ENCODE data around the gene MKX. TPM values are rescaled to one million over a fixed set of nuclear protein-coding genes. Genes with fewer than 3 reads are reported as not detected.

MKX gene
- total RNA-seq, 2 donors from 2014 or later = 10.1 to 10.5 TPM

DNA sequence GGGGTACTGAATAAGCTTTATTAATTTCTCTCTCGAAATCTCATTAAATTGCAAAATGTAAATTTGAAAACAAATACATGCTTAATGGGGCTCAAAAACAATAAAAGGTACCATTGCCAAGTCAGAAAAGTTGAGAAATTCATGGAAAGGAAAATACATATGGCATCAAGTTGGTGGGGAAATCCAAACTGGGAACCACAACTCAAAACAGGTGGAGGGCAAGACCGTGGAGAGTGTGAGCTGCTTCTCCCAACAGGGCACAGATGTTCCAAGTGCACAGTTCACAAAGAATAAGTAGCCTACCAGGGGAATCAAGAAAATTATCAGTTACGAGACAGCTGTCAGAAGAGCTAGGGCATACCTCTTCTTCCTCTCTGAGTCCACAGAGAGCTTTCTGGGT lies 26.6 kb downstream of the MKX start:
- TF ChIP-seq POLR2A (IDR thresholded peaks at IDR 0.05) (no peak), POLR2AphosphoS5 (IDR thresholded peaks at IDR 0.05) (no peak)
- TF ChIP-seq, protein P1, sequence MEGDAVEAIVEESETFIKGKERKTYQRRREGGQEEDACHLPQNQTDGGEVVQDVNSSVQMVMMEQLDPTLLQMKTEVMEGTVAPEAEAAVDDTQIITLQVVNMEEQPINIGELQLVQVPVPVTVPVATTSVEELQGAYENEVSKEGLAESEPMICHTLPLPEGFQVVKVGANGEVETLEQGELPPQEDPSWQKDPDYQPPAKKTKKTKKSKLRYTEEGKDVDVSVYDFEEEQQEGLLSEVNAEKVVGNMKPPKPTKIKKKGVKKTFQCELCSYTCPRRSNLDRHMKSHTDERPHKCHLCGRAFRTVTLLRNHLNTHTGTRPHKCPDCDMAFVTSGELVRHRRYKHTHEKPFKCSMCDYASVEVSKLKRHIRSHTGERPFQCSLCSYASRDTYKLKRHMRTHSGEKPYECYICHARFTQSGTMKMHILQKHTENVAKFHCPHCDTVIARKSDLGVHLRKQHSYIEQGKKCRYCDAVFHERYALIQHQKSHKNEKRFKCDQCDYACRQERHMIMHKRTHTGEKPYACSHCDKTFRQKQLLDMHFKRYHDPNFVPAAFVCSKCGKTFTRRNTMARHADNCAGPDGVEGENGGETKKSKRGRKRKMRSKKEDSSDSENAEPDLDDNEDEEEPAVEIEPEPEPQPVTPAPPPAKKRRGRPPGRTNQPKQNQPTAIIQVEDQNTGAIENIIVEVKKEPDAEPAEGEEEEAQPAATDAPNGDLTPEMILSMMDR (IDR thresholded peaks at IDR 0.05) = no peak
- intact Hi-C loops (cut with DNase I) = no loop called here
- no peaks in the 10 kb centered on the region for H3K27me3 ChIP-seq (replicated peaks; ENCODE audit: insufficient read depth)
- no peaks in the 10 kb centered on the region for H3K9me3 ChIP-seq
- 89% methylated on average over 3 of the region's 3 CpGs for WGBS
- no peak for DNase-seq (ENCODE audit: low spot score)
- no peak overlapping the region for H3K4me3 ChIP-seq
- no peak overlapping the region for H3K27ac ChIP-seq
- H3K4me1 ChIP-seq (replicated peaks) = no peaks in the 10 kb centered on the region
- no peaks in the 10 kb centered on the region for H3K36me3 ChIP-seq

DNA sequence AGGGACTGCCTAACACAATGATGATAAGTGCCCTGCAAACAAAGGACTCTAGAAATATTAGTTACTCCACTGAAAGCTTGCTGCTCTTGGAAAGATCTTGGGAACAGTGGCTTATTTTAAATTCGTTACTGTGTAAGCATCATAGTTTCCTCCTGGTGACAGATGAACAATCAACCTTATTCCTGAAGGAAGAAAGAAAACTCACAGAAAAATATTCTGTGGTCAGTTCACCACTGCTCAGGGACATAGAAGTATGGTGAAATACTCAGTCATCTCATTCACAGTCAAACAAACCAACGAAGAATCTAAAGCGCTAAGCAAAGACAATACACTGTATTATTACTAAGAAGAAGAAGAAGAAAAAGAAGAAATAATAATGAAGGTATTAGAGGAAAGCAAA lies 27.8 kb downstream of the MKX start:
- H3K36me3 ChIP-seq = no peaks in the 10 kb centered on the region
- H3K27ac ChIP-seq = no peak overlapping the region
- WGBS = 82% methylated on average over 3 of the region's 3 CpGs
- no peaks in the 10 kb centered on the region for H3K9me3 ChIP-seq
- no peak overlapping the region for H3K4me3 ChIP-seq
- H3K27me3 ChIP-seq (replicated peaks; ENCODE audit: insufficient read depth) = no peaks in the 10 kb centered on the region
- TF ChIP-seq POLR2A (IDR thresholded peaks at IDR 0.05) = no peak
- no peak for TF ChIP-seq POLR2AphosphoS5 (IDR thresholded peaks at IDR 0.05)
- TF ChIP-seq, protein P1 (IDR thresholded peaks at IDR 0.05) = no peak
- intact Hi-C loops (cut with DNase I) = no loop called here
- no peak for DNase-seq (ENCODE audit: low spot score)
- H3K4me1 ChIP-seq (replicated peaks) = no peaks in the 10 kb centered on the region

DNA sequence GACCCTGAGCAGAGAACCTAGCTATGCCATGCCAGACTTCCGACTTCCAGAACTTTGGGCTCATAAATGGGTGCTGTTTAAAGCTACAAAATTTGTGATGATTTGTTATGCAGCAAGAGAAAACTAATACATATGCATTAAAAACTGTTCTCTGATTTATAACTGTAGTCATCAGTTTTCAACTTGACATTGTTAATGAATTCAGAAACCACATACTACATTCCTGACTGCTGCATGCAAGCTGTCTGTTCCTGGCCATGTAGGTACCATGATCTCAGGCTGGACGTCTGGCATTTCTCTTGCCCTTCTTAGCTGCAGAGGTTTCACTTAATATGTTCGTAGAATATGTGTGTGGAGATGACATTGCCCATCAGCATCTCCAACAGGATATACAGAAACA lies 28.4 kb downstream of the MKX start:
- H3K36me3 ChIP-seq = no peaks in the 10 kb centered on the region
- TF ChIP-seq POLR2AphosphoS5 (IDR thresholded peaks at IDR 0.05) (no peak), POLR2A (IDR thresholded peaks at IDR 0.05) (no peak)
- TF ChIP-seq, protein P1 (IDR thresholded peaks at IDR 0.05) = no peak
- no peaks in the 10 kb centered on the region for H3K9me3 ChIP-seq
- intact Hi-C loops (cut with DNase I) = no loop called here
- 89% methylated on average over 3 of the region's 3 CpGs for WGBS
- no peak for DNase-seq (ENCODE audit: low spot score)
- H3K4me3 ChIP-seq = no peak overlapping the region
- no peaks in the 10 kb centered on the region for H3K27me3 ChIP-seq (replicated peaks; ENCODE audit: insufficient read depth)
- H3K27ac ChIP-seq = no peak overlapping the region
- no peaks in the 10 kb centered on the region for H3K4me1 ChIP-seq (replicated peaks)

DNA sequence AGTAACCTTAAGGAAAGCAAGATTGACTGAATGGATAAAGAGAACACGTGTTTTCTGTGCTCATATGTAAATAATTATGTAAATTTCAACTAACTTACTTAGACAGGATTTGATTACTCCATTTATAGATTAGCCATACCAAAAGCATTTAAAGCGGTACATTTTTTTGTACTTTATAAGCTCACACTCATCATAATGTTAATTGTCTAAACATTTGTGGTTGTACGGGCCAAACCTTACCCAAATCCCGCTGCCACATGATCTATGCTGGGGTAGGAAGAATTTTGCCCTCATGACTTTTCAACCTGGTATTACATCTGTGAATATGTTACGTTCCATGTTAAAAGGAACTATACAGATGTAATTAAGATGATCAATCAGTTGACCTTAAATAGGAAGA lies 29.1 kb downstream of the MKX start:
- Histone ChIP-seq H3K4me3 (no peak overlapping the region), H3K27ac (no peak overlapping the region), H3K36me3 (no peaks in the 10 kb centered on the region), H3K9me3 (no peaks in the 10 kb centered on the region), H3K4me1 (replicated peaks) (no peaks in the 10 kb centered on the region), H3K27me3 (replicated peaks; ENCODE audit: insufficient read depth) (no peaks in the 10 kb centered on the region)
- intact Hi-C loops (cut with DNase I) = no loop called here
- 85% methylated on average over 5 of the region's 5 CpGs for WGBS
- TF ChIP-seq POLR2A (IDR thresholded peaks at IDR 0.05) (no peak), POLR2AphosphoS5 (IDR thresholded peaks at IDR 0.05) (no peak)
- TF ChIP-seq, protein P1 (IDR thresholded peaks at IDR 0.05) = no peak
- DNase-seq (ENCODE audit: low spot score) = no peak

DNA sequence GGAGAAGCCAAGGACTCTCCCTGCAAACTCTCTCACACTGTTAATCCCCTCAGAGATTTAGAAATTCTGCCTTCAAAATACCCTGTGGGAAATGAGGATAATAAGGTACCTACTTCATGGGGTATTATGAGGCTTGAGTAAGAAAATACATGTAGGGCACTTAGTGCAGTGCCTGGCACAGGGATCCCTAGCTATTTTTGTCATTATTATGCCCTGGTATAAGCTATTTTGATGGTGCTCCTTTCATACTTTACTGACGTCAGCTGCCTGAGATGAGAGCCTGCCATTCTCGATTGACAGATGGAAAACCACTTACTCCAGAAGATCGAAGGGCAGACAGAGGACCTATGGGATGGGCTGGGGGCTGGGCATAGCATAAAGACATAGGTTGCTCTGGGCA lies 30.1 kb downstream of the MKX start:
- Histone ChIP-seq H3K27me3 (replicated peaks; ENCODE audit: insufficient read depth) (no peaks in the 10 kb centered on the region), H3K9me3 (no peaks in the 10 kb centered on the region), H3K36me3 (no peaks in the 10 kb centered on the region), H3K4me3 (no peak overlapping the region), H3K27ac (no peak overlapping the region), H3K4me1 (replicated peaks) (no peaks in the 10 kb centered on the region)
- DNase-seq (ENCODE audit: low spot score) = no peak
- 70% methylated on average over 3 of the region's 3 CpGs for WGBS
- TF ChIP-seq POLR2AphosphoS5 (IDR thresholded peaks at IDR 0.05) (no peak), POLR2A (IDR thresholded peaks at IDR 0.05) (no peak)
- TF ChIP-seq, protein P1 (IDR thresholded peaks at IDR 0.05) = no peak
- intact Hi-C loops (cut with DNase I) = no loop called here
